Measurements from ENCODE around the gene ZNF408. TPM values are rescaled to one million over a fixed set of nuclear protein-coding genes. Genes with fewer than 3 reads are reported as not detected.

The ZNF408 gene
- polyA plus RNA-seq, 1 donor (not counting 4 experiments of a cell fraction or from before 2014, with no cell fraction given): 4.0 TPM

- H3K4me1 ChIP-seq (ENCODE audit: control insufficient read depth, extremely low read depth, insufficient read depth, low read length): peaks cover 6% of the 10 kb centered on the region
- H3K4me3 ChIP-seq (ENCODE audit: control insufficient read depth in 2 of 3, extremely low read depth in 1 of 3, insufficient read depth in 2 of 3, low read depth in 1 of 3, low read length in 3 of 3): no peak overlapping the region
- H3K27ac ChIP-seq (ENCODE audit: control insufficient read depth, insufficient read depth, low read length): no peak overlapping the region
- FAIRE-seq: no peak
- H3K9ac ChIP-seq (ENCODE audit: control insufficient read depth, extremely low read depth, insufficient read depth, low read length): no peak overlapping the region
- dilution Hi-C loops (cut with MboI; ENCODE audit: extremely low pct_ligation_motif_present, low sequenced_read_pairs): no loop called here
- no peaks in the 10 kb centered on the region for H4K20me1 ChIP-seq (ENCODE audit: control insufficient read depth, extremely low read depth, insufficient read depth, low read length)
- H3K79me2 ChIP-seq (ENCODE audit: control insufficient read depth, insufficient read depth, low read length): no peaks in the 10 kb centered on the region
- H2AFZ ChIP-seq (ENCODE audit: control insufficient read depth, low read length): no peak overlapping the region
- DNase-seq (ENCODE audit: low read depth, low spot score): no peak
- no peak overlapping the region for H3K4me2 ChIP-seq (ENCODE audit: control insufficient read depth, extremely low read depth, insufficient read depth, low read depth, low read length)
- TF ChIP-seq CTCF (optimal IDR thresholded peaks at IDR 0.05 in 1 of 3, IDR thresholded peaks at IDR 0.05 in 1 of 3, conservative IDR thresholded peaks at IDR 0.05 in 1 of 3; ENCODE audit: extremely low read depth in 1 of 3, insufficient read depth in 2 of 3, low read length in 3 of 3) (no peak), EZH2 (IDR thresholded peaks at IDR 0.05; ENCODE audit: low read length) (no peak)
- H3K36me3 ChIP-seq (ENCODE audit: control insufficient read depth in 2 of 2, extremely low read depth in 1 of 2, insufficient read depth in 2 of 2, low read length in 2 of 2): no peaks in the 10 kb centered on the region
- H3K9me1 ChIP-seq (ENCODE audit: control insufficient read depth, extremely low read depth, insufficient read depth, low read length): no peaks in the 10 kb centered on the region
- H3K9me3 ChIP-seq (ENCODE audit: control insufficient read depth, low read depth, low read length): no peaks in the 10 kb centered on the region
- H3K27me3 ChIP-seq (ENCODE audit: control insufficient read depth, extremely low read depth, insufficient read depth, low read length): no peaks in the 10 kb centered on the region
Observed at GRCh38 chr11:46719543-46720218, 18.9 kb downstream of the ZNF408 start.

GRCh38 chr11:46721286-46721685 lies 20.5 kb downstream of the ZNF408 start:
- Histone ChIP-seq H3K27ac (ENCODE audit: control insufficient read depth, insufficient read depth, low read length) (no peak overlapping the region), H4K20me1 (ENCODE audit: control insufficient read depth, extremely low read depth, insufficient read depth, low read length) (no peaks in the 10 kb centered on the region), H3K4me2 (ENCODE audit: control insufficient read depth, extremely low read depth, insufficient read depth, low read depth, low read length) (no peak overlapping the region), H3K4me3 (ENCODE audit: control insufficient read depth in 2 of 3, extremely low read depth in 1 of 3, insufficient read depth in 2 of 3, low read depth in 1 of 3, low read length in 3 of 3) (no peak overlapping the region), H3K9me3 (ENCODE audit: control insufficient read depth, low read depth, low read length) (no peaks in the 10 kb centered on the region), H3K9me1 (ENCODE audit: control insufficient read depth, extremely low read depth, insufficient read depth, low read length) (no peaks in the 10 kb centered on the region), H3K27me3 (ENCODE audit: control insufficient read depth, extremely low read depth, insufficient read depth, low read length) (no peaks in the 10 kb centered on the region), H2AFZ (ENCODE audit: control insufficient read depth, low read length) (no peak overlapping the region), H3K4me1 (ENCODE audit: control insufficient read depth, extremely low read depth, insufficient read depth, low read length) (peaks cover 4% of the 10 kb centered on the region), H3K36me3 (ENCODE audit: control insufficient read depth in 2 of 2, extremely low read depth in 1 of 2, insufficient read depth in 2 of 2, low read length in 2 of 2) (no peaks in the 10 kb centered on the region), H3K9ac (ENCODE audit: control insufficient read depth, extremely low read depth, insufficient read depth, low read length) (no peak overlapping the region), H3K79me2 (ENCODE audit: control insufficient read depth, insufficient read depth, low read length) (no peaks in the 10 kb centered on the region)
- dilution Hi-C loops (cut with MboI; ENCODE audit: extremely low pct_ligation_motif_present, low sequenced_read_pairs): no loop called here
- FAIRE-seq (no peak), DNase-seq (ENCODE audit: low read depth, low spot score) (no peak)
- TF ChIP-seq EZH2 (IDR thresholded peaks at IDR 0.05; ENCODE audit: low read length) (no peak), CTCF (optimal IDR thresholded peaks at IDR 0.05 in 1 of 3, IDR thresholded peaks at IDR 0.05 in 1 of 3, conservative IDR thresholded peaks at IDR 0.05 in 1 of 3; ENCODE audit: extremely low read depth in 1 of 3, insufficient read depth in 2 of 3, low read length in 3 of 3) (no peak)

All from keratinocyte (primary cell).